Measurements from ENCODE around the gene LHX4. TPM values are rescaled to one million over a fixed set of nuclear protein-coding genes. Genes with fewer than 3 reads are reported as not detected.

Gene LHX4
- total and polyA plus RNA-seq, 3 experiments from 2014 or later, result 0.08 TPM; not detected in 2

Other genes starting within 250 kb of the LHX4 start
- gene QSOX1, start 75.4 kb upstream of the LHX4 start, total RNA-seq, result 10 to 100 TPM; 32.9 to 33.3 TPM
- gene QSOX1, start 75.4 kb upstream of the LHX4 start, polyA plus RNA-seq, result 14.2 TPM

Measured in CD8-positive, alpha-beta memory T cell (primary cell).